HepG2 (cell line): ENCODE data around the gene SUDS3.

Source experiments
- HDAC2 ChIP-seq: sonication (generic); formaldehyde crosslinking; IDR thresholded peaks from 2 replicates; pipeline ENCODE4 v1.4.0; 2020; ENCODE audit warnings: missing genetic modification reagents
- MEIS2 ChIP-seq: sonication (generic); formaldehyde crosslinking; IDR thresholded peaks from 2 replicates; pipeline ENCODE4 v1.9.0; 2021; ENCODE audit warnings: mild to moderate bottlenecking, missing genetic modification reagents
- POLR2A ChIP-seq, 2 experiments: IDR thresholded peaks; 2 replicates each; pipeline ENCODE4 v1.6.1; 2011; ENCODE audit warnings: low read depth in 2 of 2, low read length in 2 of 2, mild to moderate bottlenecking in 1 of 2, moderate library complexity in 1 of 2; ENCODE audit not compliant: insufficient read depth in 1 of 2
- PRMT3 ChIP-seq: sonication (generic); formaldehyde crosslinking; IDR thresholded peaks from 2 replicates; pipeline ENCODE4 v1.8.1; 2022; ENCODE audit warnings: low read depth, mild to moderate bottlenecking, moderate library complexity, missing genetic modification reagents, borderline replicate concordance
- TCF7 ChIP-seq: sonication (generic); IDR thresholded peaks from 2 replicates; pipeline ENCODE4 v1.6.1; 2016; ENCODE audit warnings: antibody characterized with exemption, low read depth
- ZKSCAN1 ChIP-seq: fragments of 150-350 bp; IDR thresholded peaks from 2 replicates; pipeline ENCODE4 v1.6.1; 2014; ENCODE audit warnings: low read length
- TF ChIP-seq, protein P1 (sequence below): sonication (generic); formaldehyde crosslinking; IDR thresholded peaks from 2 replicates; pipeline ENCODE4 v1.4.0; 2020; ENCODE audit warnings: missing genetic modification reagents
- TF ChIP-seq, protein P2 (sequence below): sonication (generic); formaldehyde crosslinking; IDR thresholded peaks from 2 replicates; pipeline ENCODE4 v1.5.0; 2020; ENCODE audit warnings: mild to moderate bottlenecking, missing genetic modification reagents, moderate library complexity
- TF ChIP-seq, protein P3 (sequence below): sonication (generic); formaldehyde crosslinking; IDR thresholded peaks from 2 replicates; pipeline ENCODE4 v1.4.0; 2020; ENCODE audit warnings: missing genetic modification reagents, borderline replicate concordance

DNA sequence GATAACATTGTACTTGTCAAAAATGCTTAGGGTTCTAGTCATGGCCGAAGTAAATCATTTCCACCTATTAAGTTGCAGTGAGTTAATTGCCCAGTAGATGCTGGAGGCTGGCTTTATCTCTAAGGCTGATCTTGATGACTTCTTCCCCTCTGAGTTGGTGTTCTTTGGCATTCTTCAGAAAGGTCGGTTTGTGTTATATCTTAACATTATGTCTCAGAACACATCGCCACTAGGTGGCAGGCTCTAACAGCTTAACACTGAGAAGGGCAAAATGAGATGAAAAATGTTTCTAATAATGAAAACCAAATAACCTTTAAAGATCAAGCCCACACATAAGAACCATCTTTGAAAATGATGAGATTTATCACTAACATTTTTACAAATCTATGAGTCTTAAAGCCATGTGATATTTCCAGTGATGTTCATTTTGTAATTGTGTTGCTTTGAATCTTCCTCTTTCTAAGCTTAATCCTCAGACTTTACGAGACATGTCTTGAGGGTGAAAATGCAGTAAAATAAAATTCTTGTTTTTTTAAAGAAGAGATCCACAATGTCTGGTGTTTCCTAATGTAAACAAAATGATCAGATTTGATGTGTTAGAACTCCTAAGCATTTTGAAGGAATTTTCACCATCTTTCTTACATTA, 28.6 kb downstream of the SUDS3 start:
- TF ChIP-seq PRMT3 (CRISPR knock-in tag) (no peak), HDAC2 (CRISPR knock-in tag) (no peak), TCF7 (no peak), ZKSCAN1 (no peak), MEIS2 (CRISPR knock-in tag) (no peak), POLR2A (IDR thresholded peaks at IDR 0.05; ENCODE audit: insufficient read depth in 1 of 2, low read depth in 2 of 2, low read length in 2 of 2) (no peak)
- TF ChIP-seq, protein P1, sequence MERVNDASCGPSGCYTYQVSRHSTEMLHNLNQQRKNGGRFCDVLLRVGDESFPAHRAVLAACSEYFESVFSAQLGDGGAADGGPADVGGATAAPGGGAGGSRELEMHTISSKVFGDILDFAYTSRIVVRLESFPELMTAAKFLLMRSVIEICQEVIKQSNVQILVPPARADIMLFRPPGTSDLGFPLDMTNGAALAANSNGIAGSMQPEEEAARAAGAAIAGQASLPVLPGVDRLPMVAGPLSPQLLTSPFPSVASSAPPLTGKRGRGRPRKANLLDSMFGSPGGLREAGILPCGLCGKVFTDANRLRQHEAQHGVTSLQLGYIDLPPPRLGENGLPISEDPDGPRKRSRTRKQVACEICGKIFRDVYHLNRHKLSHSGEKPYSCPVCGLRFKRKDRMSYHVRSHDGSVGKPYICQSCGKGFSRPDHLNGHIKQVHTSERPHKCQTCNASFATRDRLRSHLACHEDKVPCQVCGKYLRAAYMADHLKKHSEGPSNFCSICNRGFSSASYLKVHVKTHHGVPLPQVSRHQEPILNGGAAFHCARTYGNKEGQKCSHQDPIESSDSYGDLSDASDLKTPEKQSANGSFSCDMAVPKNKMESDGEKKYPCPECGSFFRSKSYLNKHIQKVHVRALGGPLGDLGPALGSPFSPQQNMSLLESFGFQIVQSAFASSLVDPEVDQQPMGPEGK (CRISPR knock-in tag): no peak
- TF ChIP-seq, protein P2, sequence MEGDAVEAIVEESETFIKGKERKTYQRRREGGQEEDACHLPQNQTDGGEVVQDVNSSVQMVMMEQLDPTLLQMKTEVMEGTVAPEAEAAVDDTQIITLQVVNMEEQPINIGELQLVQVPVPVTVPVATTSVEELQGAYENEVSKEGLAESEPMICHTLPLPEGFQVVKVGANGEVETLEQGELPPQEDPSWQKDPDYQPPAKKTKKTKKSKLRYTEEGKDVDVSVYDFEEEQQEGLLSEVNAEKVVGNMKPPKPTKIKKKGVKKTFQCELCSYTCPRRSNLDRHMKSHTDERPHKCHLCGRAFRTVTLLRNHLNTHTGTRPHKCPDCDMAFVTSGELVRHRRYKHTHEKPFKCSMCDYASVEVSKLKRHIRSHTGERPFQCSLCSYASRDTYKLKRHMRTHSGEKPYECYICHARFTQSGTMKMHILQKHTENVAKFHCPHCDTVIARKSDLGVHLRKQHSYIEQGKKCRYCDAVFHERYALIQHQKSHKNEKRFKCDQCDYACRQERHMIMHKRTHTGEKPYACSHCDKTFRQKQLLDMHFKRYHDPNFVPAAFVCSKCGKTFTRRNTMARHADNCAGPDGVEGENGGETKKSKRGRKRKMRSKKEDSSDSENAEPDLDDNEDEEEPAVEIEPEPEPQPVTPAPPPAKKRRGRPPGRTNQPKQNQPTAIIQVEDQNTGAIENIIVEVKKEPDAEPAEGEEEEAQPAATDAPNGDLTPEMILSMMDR: peak; percentile 79
- TF ChIP-seq, protein P3, sequence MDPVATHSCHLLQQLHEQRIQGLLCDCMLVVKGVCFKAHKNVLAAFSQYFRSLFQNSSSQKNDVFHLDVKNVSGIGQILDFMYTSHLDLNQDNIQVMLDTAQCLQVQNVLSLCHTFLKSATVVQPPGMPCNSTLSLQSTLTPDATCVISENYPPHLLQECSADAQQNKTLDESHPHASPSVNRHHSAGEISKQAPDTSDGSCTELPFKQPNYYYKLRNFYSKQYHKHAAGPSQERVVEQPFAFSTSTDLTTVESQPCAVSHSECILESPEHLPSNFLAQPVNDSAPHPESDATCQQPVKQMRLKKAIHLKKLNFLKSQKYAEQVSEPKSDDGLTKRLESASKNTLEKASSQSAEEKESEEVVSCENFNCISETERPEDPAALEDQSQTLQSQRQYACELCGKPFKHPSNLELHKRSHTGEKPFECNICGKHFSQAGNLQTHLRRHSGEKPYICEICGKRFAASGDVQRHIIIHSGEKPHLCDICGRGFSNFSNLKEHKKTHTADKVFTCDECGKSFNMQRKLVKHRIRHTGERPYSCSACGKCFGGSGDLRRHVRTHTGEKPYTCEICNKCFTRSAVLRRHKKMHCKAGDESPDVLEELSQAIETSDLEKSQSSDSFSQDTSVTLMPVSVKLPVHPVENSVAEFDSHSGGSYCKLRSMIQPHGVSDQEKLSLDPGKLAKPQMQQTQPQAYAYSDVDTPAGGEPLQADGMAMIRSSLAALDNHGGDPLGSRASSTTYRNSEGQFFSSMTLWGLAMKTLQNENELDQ (CRISPR knock-in tag): no peak
